ENCODE measurements around the gene NHLRC2.
"Not testable (repeated sequence)": the region's sequence is repeated elsewhere in the genome, so short reads cannot be mapped to it uniquely, and the experiment has no call there.

NHLRC2 gene

GRCh38 chr10:113914956-113915355, 60.5 kb downstream of the NHLRC2 start:
- no peak for DNase-seq

- no peak for DNase-seq
Measured at GRCh38 chr10:113915540-113915939, 61.1 kb downstream of the NHLRC2 start.

GRCh38 chr10:113916053-113916452, 61.6 kb downstream of the NHLRC2 start:
- no peak for DNase-seq

GRCh38 chr10:113917636-113918035, 63.2 kb downstream of the NHLRC2 start:
- DNase-seq: no peak

GRCh38 chr10:113920114-113920513, 65.7 kb downstream of the NHLRC2 start:
- DNase-seq: no peak

GRCh38 chr10:113920875-113921274, 66.4 kb downstream of the NHLRC2 start:
- DNase-seq: no peak

GRCh38 chr10:113921561-113922370, 67.3 kb downstream of the NHLRC2 start:
- DNase-seq: no peak

- DNase-seq: no peak
Measured at GRCh38 chr10:113922787-113923570, 68.5 kb downstream of the NHLRC2 start.

GRCh38 chr10:113924186-113924585, 69.7 kb downstream of the NHLRC2 start:
- DNase-seq: no peak

GRCh38 chr10:113924664-113925063, 70.2 kb downstream of the NHLRC2 start:
- no peak for DNase-seq

- DNase-seq: no peak
Measured at GRCh38 chr10:113927440-113927839, 73.0 kb downstream of the NHLRC2 start.

- DNase-seq: no peak
Measured at GRCh38 chr10:113928830-113929229, 74.4 kb downstream of the NHLRC2 start.

GRCh38 chr10:113929522-113929921, 75.1 kb downstream of the NHLRC2 start:
- DNase-seq: no peak

GRCh38 chr10:113930482-113931057, 76.1 kb downstream of the NHLRC2 start:
- no peak for DNase-seq

GRCh38 chr10:113932854-113933253, 78.4 kb downstream of the NHLRC2 start:
- no peak for DNase-seq

GRCh38 chr10:113933894-113934532, 79.6 kb downstream of the NHLRC2 start:
- DNase-seq: no peak

GRCh38 chr10:113937258-113937657, 82.8 kb downstream of the NHLRC2 start:
- no peak for DNase-seq

- DNase-seq: no peak
Measured at GRCh38 chr10:113937756-113938155, 83.3 kb downstream of the NHLRC2 start.

GRCh38 chr10:113939212-113939860, 84.9 kb downstream of the NHLRC2 start:
- DNase-seq: no peak

GRCh38 chr10:113941140-113941539, 86.7 kb downstream of the NHLRC2 start:
- no peak for DNase-seq

GRCh38 chr10:113943196-113943595, 88.7 kb downstream of the NHLRC2 start:
- DNase-seq: not testable (repeated sequence)

GRCh38 chr10:113945075-113945686, 90.7 kb downstream of the NHLRC2 start:
- DNase-seq: no peak
